Endothelial cell of hepatic sinusoid (primary cell): ENCODE measurements around the gene SLC22A23.

ENCODE experiments used
- in situ Hi-C: cut with HindIII; loops from 2 replicates; pipeline ENCODE4 v1.10.0; 2017; ENCODE audit warnings: low sequenced_read_pairs

Gene SLC22A23

GRCh38 chr6:3358413-3359100, 98.3 kb downstream of the SLC22A23 start:
- in situ Hi-C loops, result no loop called here

GRCh38 chr6:3357678-3358077, 99.2 kb downstream of the SLC22A23 start:
- in situ Hi-C loops, result no loop called here

GRCh38 chr6:3356824-3357420, 99.9 kb downstream of the SLC22A23 start:
- in situ Hi-C loops, result no loop called here

GRCh38 chr6:3356056-3356823, 100.6 kb downstream of the SLC22A23 start:
- in situ Hi-C loops, result no loop called here

- in situ Hi-C loops, result no loop called here
Measured at GRCh38 chr6:3355358-3356055, 101.3 kb downstream of the SLC22A23 start.

GRCh38 chr6:3355011-3355357, 101.9 kb downstream of the SLC22A23 start:
- in situ Hi-C loops, result no loop called here

GRCh38 chr6:3353939-3354338, 102.9 kb downstream of the SLC22A23 start:
- in situ Hi-C loops, result no loop called here

- in situ Hi-C loops, result no loop called here
Measured at GRCh38 chr6:3353213-3353903, 103.5 kb downstream of the SLC22A23 start.

- in situ Hi-C loops, result no loop called here
Measured at GRCh38 chr6:3352678-3353077, 104.2 kb downstream of the SLC22A23 start.

- in situ Hi-C loops, result no loop called here
Measured at GRCh38 chr6:3351829-3352524, 104.9 kb downstream of the SLC22A23 start.

- in situ Hi-C loops, result no loop called here
Measured at GRCh38 chr6:3351105-3351676, 105.7 kb downstream of the SLC22A23 start.

GRCh38 chr6:3350252-3350796, 106.5 kb downstream of the SLC22A23 start:
- in situ Hi-C loops, result no loop called here

GRCh38 chr6:3349388-3350251, 107.2 kb downstream of the SLC22A23 start:
- in situ Hi-C loops, result no loop called here

GRCh38 chr6:3348821-3349220, 108.0 kb downstream of the SLC22A23 start:
- in situ Hi-C loops, result no loop called here

- in situ Hi-C loops, result no loop called here
Measured at GRCh38 chr6:3347826-3348225, 109.0 kb downstream of the SLC22A23 start.

GRCh38 chr6:3347247-3347646, 109.6 kb downstream of the SLC22A23 start:
- in situ Hi-C loops, result no loop called here

- in situ Hi-C loops, result no loop called here
Measured at GRCh38 chr6:3346476-3346875, 110.4 kb downstream of the SLC22A23 start.

GRCh38 chr6:3345836-3346235, 111.0 kb downstream of the SLC22A23 start:
- in situ Hi-C loops, result no loop called here
